ENCODE results near the gene HAGH.
"Not testable (repeated sequence)": the region's sequence is repeated elsewhere in the genome, so short reads cannot be mapped to it uniquely, and the experiment has no call there.

The HAGH gene

GRCh38 chr16:1826691-1827573 is at the start of gene HAGH, which contains the start of gene FAHD1:
HAGH (minus strand) TSS chr16:1826825; CDS start chr16:1826787, 38 bp downstream.
FAHD1 (plus strand) TSS chr16:1827206; CDS start chr16:1827239, 33 bp downstream.
- peak within 1 kb of the TSS; percentile 61 for H3K27ac ChIP-seq (ENCODE audit: low read length)
- H3K36me3 ChIP-seq (ENCODE audit: control insufficient read depth in 1 of 2, insufficient read depth in 2 of 2, low read length in 2 of 2): peaks cover 4 to 22% of the 10 kb centered on the region in 2 donors
- peaks cover 18 to 52% of the 10 kb centered on the region in 2 donors for H3K4me1 ChIP-seq (ENCODE audit: control insufficient read depth in 1 of 2, insufficient read depth in 2 of 2, low read length in 2 of 2)
- peak within 1 kb of the TSS; percentile 90 to 99 for H3K4me3 ChIP-seq (ENCODE audit: low read depth in 1 of 2, low read length in 2 of 2)
- no peaks in the 10 kb centered on the region for H3K27me3 ChIP-seq (ENCODE audit: low read depth, low read length)
- H3K9me3 ChIP-seq (ENCODE audit: control insufficient read depth in 1 of 2, low read length in 2 of 2): no peaks in the 10 kb centered on the region

GRCh38 chr16:1876066-1876465 is 49.4 kb upstream of the HAGH start:
- not testable (repeated sequence) for H3K4me3 ChIP-seq (ENCODE audit: low read depth in 1 of 2, low read length in 2 of 2); H3K27ac ChIP-seq (ENCODE audit: low read length); H3K36me3 ChIP-seq (ENCODE audit: control insufficient read depth in 1 of 2, insufficient read depth in 2 of 2, low read length in 2 of 2); H3K27me3 ChIP-seq (ENCODE audit: low read depth, low read length); H3K9me3 ChIP-seq (ENCODE audit: control insufficient read depth in 1 of 2, low read length in 2 of 2); H3K4me1 ChIP-seq (ENCODE audit: control insufficient read depth in 1 of 2, insufficient read depth in 2 of 2, low read length in 2 of 2)

- H3K9me3 ChIP-seq (ENCODE audit: control insufficient read depth in 1 of 2, low read length in 2 of 2): no peaks in the 10 kb centered on the region
These were observed 48.2 kb upstream of the HAGH start for GRCh38 chr16:1874854-1875253.

GRCh38 chr16:1871974-1872635 is 45.5 kb upstream of the HAGH start, which contains the start of gene MEIOB:
MEIOB (minus strand) TSS chr16:1872164; CDS start chr16:1868175, 3,989 bp downstream.
- peak within 1 kb of the TSS in 1 of 2 donors; percentile 40 for H3K4me3 ChIP-seq (ENCODE audit: low read depth in 1 of 2, low read length in 2 of 2)
- no peaks in the 10 kb centered on the region for H3K4me1 ChIP-seq (ENCODE audit: control insufficient read depth in 1 of 2, insufficient read depth in 2 of 2, low read length in 2 of 2)
- no peaks in the 10 kb centered on the region for H3K9me3 ChIP-seq (ENCODE audit: control insufficient read depth in 1 of 2, low read length in 2 of 2)
- H3K27me3 ChIP-seq (ENCODE audit: low read depth, low read length): no peaks in the 10 kb centered on the region
- H3K36me3 ChIP-seq (ENCODE audit: control insufficient read depth in 1 of 2, insufficient read depth in 2 of 2, low read length in 2 of 2): no peaks in the 10 kb centered on the region
- no peak within 1 kb of the TSS for H3K27ac ChIP-seq (ENCODE audit: low read length)

More at GRCh38 chr16:1874854-1875253, 48.2 kb upstream of the HAGH start:
- no peak overlapping the region for H3K27ac ChIP-seq (ENCODE audit: low read length)
- no peak overlapping the region for H3K4me3 ChIP-seq (ENCODE audit: low read depth in 1 of 2, low read length in 2 of 2)
- H3K36me3 ChIP-seq (ENCODE audit: control insufficient read depth in 1 of 2, insufficient read depth in 2 of 2, low read length in 2 of 2): no peaks in the 10 kb centered on the region
- H3K4me1 ChIP-seq (ENCODE audit: control insufficient read depth in 1 of 2, insufficient read depth in 2 of 2, low read length in 2 of 2): no peaks in the 10 kb centered on the region
- no peaks in the 10 kb centered on the region for H3K27me3 ChIP-seq (ENCODE audit: low read depth, low read length)

GRCh38 chr16:1870365-1871082 is 43.9 kb upstream of the HAGH start:
- Histone ChIP-seq H3K4me1 (ENCODE audit: control insufficient read depth in 1 of 2, insufficient read depth in 2 of 2, low read length in 2 of 2) (no peaks in the 10 kb centered on the region), H3K9me3 (ENCODE audit: control insufficient read depth in 1 of 2, low read length in 2 of 2) (no peaks in the 10 kb centered on the region), H3K36me3 (ENCODE audit: control insufficient read depth in 1 of 2, insufficient read depth in 2 of 2, low read length in 2 of 2) (no peaks in the 10 kb centered on the region), H3K27me3 (ENCODE audit: low read depth, low read length) (no peaks in the 10 kb centered on the region), H3K4me3 (ENCODE audit: low read depth in 1 of 2, low read length in 2 of 2) (no peak overlapping the region), H3K27ac (ENCODE audit: low read length) (no peak overlapping the region)

GRCh38 chr16:1865902-1866690 is 39.5 kb upstream of the HAGH start:
- no peaks in the 10 kb centered on the region for H3K27me3 ChIP-seq (ENCODE audit: low read depth, low read length)
- no peaks in the 10 kb centered on the region for H3K4me1 ChIP-seq (ENCODE audit: control insufficient read depth in 1 of 2, insufficient read depth in 2 of 2, low read length in 2 of 2)
- H3K36me3 ChIP-seq (ENCODE audit: control insufficient read depth in 1 of 2, insufficient read depth in 2 of 2, low read length in 2 of 2): no peaks in the 10 kb centered on the region
- no peaks in the 10 kb centered on the region for H3K9me3 ChIP-seq (ENCODE audit: control insufficient read depth in 1 of 2, low read length in 2 of 2)
- no peak overlapping the region for H3K4me3 ChIP-seq (ENCODE audit: low read depth in 1 of 2, low read length in 2 of 2)
- H3K27ac ChIP-seq (ENCODE audit: low read length): no peak overlapping the region

GRCh38 chr16:1863681-1864460 is 37.2 kb upstream of the HAGH start:
- H3K36me3 ChIP-seq (ENCODE audit: control insufficient read depth in 1 of 2, insufficient read depth in 2 of 2, low read length in 2 of 2): no peaks in the 10 kb centered on the region
- H3K4me3 ChIP-seq (ENCODE audit: low read depth in 1 of 2, low read length in 2 of 2): no peak overlapping the region
- H3K9me3 ChIP-seq (ENCODE audit: control insufficient read depth in 1 of 2, low read length in 2 of 2): no peaks in the 10 kb centered on the region
- H3K27ac ChIP-seq (ENCODE audit: low read length): no peak overlapping the region
- H3K4me1 ChIP-seq (ENCODE audit: control insufficient read depth in 1 of 2, insufficient read depth in 2 of 2, low read length in 2 of 2): no peaks in the 10 kb centered on the region
- H3K27me3 ChIP-seq (ENCODE audit: low read depth, low read length): peaks cover 6% of the 10 kb centered on the region

- H3K9me3 ChIP-seq (ENCODE audit: control insufficient read depth in 1 of 2, low read length in 2 of 2): no peaks in the 10 kb centered on the region
- H3K4me3 ChIP-seq (ENCODE audit: low read depth in 1 of 2, low read length in 2 of 2): no peak overlapping the region
- H3K36me3 ChIP-seq (ENCODE audit: control insufficient read depth in 1 of 2, insufficient read depth in 2 of 2, low read length in 2 of 2): no peaks in the 10 kb centered on the region
- no peak overlapping the region for H3K27ac ChIP-seq (ENCODE audit: low read length)
- H3K4me1 ChIP-seq (ENCODE audit: control insufficient read depth in 1 of 2, insufficient read depth in 2 of 2, low read length in 2 of 2): no peaks in the 10 kb centered on the region
- peaks cover 16% of the 10 kb centered on the region for H3K27me3 ChIP-seq (ENCODE audit: low read depth, low read length)
These were observed 35.8 kb upstream of the HAGH start for GRCh38 chr16:1862394-1862793.

- Histone ChIP-seq H3K9me3 (ENCODE audit: control insufficient read depth in 1 of 2, low read length in 2 of 2) (no peaks in the 10 kb centered on the region), H3K4me1 (ENCODE audit: control insufficient read depth in 1 of 2, insufficient read depth in 2 of 2, low read length in 2 of 2) (no peaks in the 10 kb centered on the region), H3K27ac (ENCODE audit: low read length) (no peak overlapping the region), H3K4me3 (ENCODE audit: low read depth in 1 of 2, low read length in 2 of 2) (no peak overlapping the region), H3K36me3 (ENCODE audit: control insufficient read depth in 1 of 2, insufficient read depth in 2 of 2, low read length in 2 of 2) (no peaks in the 10 kb centered on the region), H3K27me3 (ENCODE audit: low read depth, low read length) (peaks cover 16% of the 10 kb centered on the region)
These were observed 35.1 kb upstream of the HAGH start for GRCh38 chr16:1861730-1862129.

- no peak overlapping the region for H3K4me3 ChIP-seq (ENCODE audit: low read depth in 1 of 2, low read length in 2 of 2)
- no peaks in the 10 kb centered on the region for H3K36me3 ChIP-seq (ENCODE audit: control insufficient read depth in 1 of 2, insufficient read depth in 2 of 2, low read length in 2 of 2)
- no peak overlapping the region for H3K27ac ChIP-seq (ENCODE audit: low read length)
- no peaks in the 10 kb centered on the region for H3K4me1 ChIP-seq (ENCODE audit: control insufficient read depth in 1 of 2, insufficient read depth in 2 of 2, low read length in 2 of 2)
- no peaks in the 10 kb centered on the region for H3K9me3 ChIP-seq (ENCODE audit: control insufficient read depth in 1 of 2, low read length in 2 of 2)
- peaks cover 16% of the 10 kb centered on the region for H3K27me3 ChIP-seq (ENCODE audit: low read depth, low read length)
These were observed 33.0 kb upstream of the HAGH start for GRCh38 chr16:1859650-1860049.

Measured in muscle layer of duodenum (tissue), 2 donors.